Measurements from ENCODE around the gene HEATR5A. TPM values are rescaled to one million over a fixed set of nuclear protein-coding genes. Genes with fewer than 3 reads are reported as not detected.
A peak's percentile ranks its signal among the peaks of the same experiment; 100 is the strongest.
"Not testable (repeated sequence)": the region's sequence is repeated elsewhere in the genome, so short reads cannot be mapped to it uniquely, and the experiment has no call there.

The HEATR5A gene
- total and polyA plus RNA-seq, 5 experiments from 2014 or later = 4.0 to 13.8 (median 5.9) TPM

- ATAC-seq (no peak), DNase-seq (no peak)
- no peaks in the 10 kb centered on the region for H3K9me3 Mint-ChIP-seq
- no peak overlapping the region for H3K4me3 Mint-ChIP-seq
- no peak overlapping the region for H3K27ac Mint-ChIP-seq
- no peaks in the 10 kb centered on the region for H3K27me3 Mint-ChIP-seq
- POLR2A ChIA-PET = no interaction called here
- peaks cover 0 to 3% (median 0%) of the 10 kb centered on the region in 4 donors for H3K4me1 Mint-ChIP-seq
- peaks cover 0 to 45% (median 14%) of the 10 kb centered on the region in 3 donors for H3K36me3 Mint-ChIP-seq
These were observed 20.2 kb downstream of the HEATR5A start for GRCh38 chr14:31400031-31400638.

GRCh38 chr14:31395572-31396205, 24.7 kb downstream of the HEATR5A start:
- DNase-seq = no peak
- POLR2A ChIA-PET = no interaction called here
- peaks cover 0 to 42% (median 11%) of the 10 kb centered on the region in 3 donors for H3K36me3 Mint-ChIP-seq
- H3K27ac Mint-ChIP-seq = no peak overlapping the region
- H3K4me3 Mint-ChIP-seq = no peak overlapping the region
- ATAC-seq = no peak
- no peaks in the 10 kb centered on the region for H3K27me3 Mint-ChIP-seq
- H3K9me3 Mint-ChIP-seq = no peaks in the 10 kb centered on the region
- H3K4me1 Mint-ChIP-seq = peaks cover 0 to 6% (median 0%) of the 10 kb centered on the region in 4 donors

- Mint-ChIP-seq H3K4me1 (peaks cover 0 to 6% (median 0%) of the 10 kb centered on the region in 4 donors), H3K4me3 (no peak overlapping the region), H3K9me3 (no peaks in the 10 kb centered on the region), H3K36me3 (peaks cover 0 to 42% (median 8%) of the 10 kb centered on the region in 3 donors), H3K27me3 (no peaks in the 10 kb centered on the region), H3K27ac (no peak overlapping the region)
- DNase-seq = no peak
- POLR2A ChIA-PET = no interaction called here
- ATAC-seq = no peak
These were observed 25.2 kb downstream of the HEATR5A start for GRCh38 chr14:31395119-31395518.

- Mint-ChIP-seq H3K9me3 (no peaks in the 10 kb centered on the region), H3K27me3 (no peaks in the 10 kb centered on the region), H3K4me1 (peaks cover 0 to 6% (median 0%) of the 10 kb centered on the region in 4 donors), H3K4me3 (no peak overlapping the region), H3K36me3 (peaks cover 0 to 19% (median 3%) of the 10 kb centered on the region in 3 donors), H3K27ac (no peak overlapping the region)
- ATAC-seq (no peak), DNase-seq (no peak)
- POLR2A ChIA-PET = no interaction called here
These were observed 28.3 kb downstream of the HEATR5A start for GRCh38 chr14:31391977-31392503.

GRCh38 chr14:31391473-31391872, 28.9 kb downstream of the HEATR5A start:
- POLR2A ChIA-PET = no interaction called here
- H3K27ac Mint-ChIP-seq = no peak overlapping the region
- no peaks in the 10 kb centered on the region for H3K27me3 Mint-ChIP-seq
- H3K36me3 Mint-ChIP-seq = peaks cover 0 to 21% (median 3%) of the 10 kb centered on the region in 3 donors
- H3K4me3 Mint-ChIP-seq = no peak overlapping the region
- H3K9me3 Mint-ChIP-seq = no peaks in the 10 kb centered on the region
- H3K4me1 Mint-ChIP-seq = peaks cover 0 to 6% (median 0%) of the 10 kb centered on the region in 4 donors
- ATAC-seq = no peak
- no peak for DNase-seq

- no peak overlapping the region for H3K4me3 Mint-ChIP-seq
- POLR2A ChIA-PET = no interaction called here
- DNase-seq (no peak), ATAC-seq (no peak)
- H3K36me3 Mint-ChIP-seq = peaks cover 0 to 21% (median 7%) of the 10 kb centered on the region in 3 donors
- H3K27me3 Mint-ChIP-seq = no peaks in the 10 kb centered on the region
- H3K27ac Mint-ChIP-seq = peak overlapping the region in 1 of 10 donors; percentile 4
- no peaks in the 10 kb centered on the region for H3K9me3 Mint-ChIP-seq
- peaks cover 0 to 6% (median 0%) of the 10 kb centered on the region in 4 donors for H3K4me1 Mint-ChIP-seq
These were observed 30.4 kb downstream of the HEATR5A start for GRCh38 chr14:31389946-31390345.

GRCh38 chr14:31388687-31389413, 31.5 kb downstream of the HEATR5A start:
- Mint-ChIP-seq H3K4me3 (no peak overlapping the region), H3K27me3 (no peaks in the 10 kb centered on the region), H3K27ac (no peak overlapping the region), H3K9me3 (no peaks in the 10 kb centered on the region), H3K36me3 (peaks cover 0 to 20% (median 6%) of the 10 kb centered on the region in 3 donors), H3K4me1 (peaks cover 0 to 6% (median 0%) of the 10 kb centered on the region in 4 donors)
- POLR2A ChIA-PET = no interaction called here
- DNase-seq = no peak
- no peak for ATAC-seq

- peak overlapping the region in 1 of 10 donors; percentile 20 for H3K27ac Mint-ChIP-seq
- peaks cover 0 to 26% (median 6%) of the 10 kb centered on the region in 3 donors for H3K36me3 Mint-ChIP-seq
- no peaks in the 10 kb centered on the region for H3K9me3 Mint-ChIP-seq
- no peak for ATAC-seq
- no peaks in the 10 kb centered on the region for H3K27me3 Mint-ChIP-seq
- POLR2A ChIA-PET = interaction anchor here (0.7 kb wide), 1 partner anchor 39 kb away, joined by 4 read pairs; no protein-coding TSS in a partner anchor
- H3K4me1 Mint-ChIP-seq = peaks cover 0 to 4% (median 0%) of the 10 kb centered on the region in 4 donors
- DNase-seq = no peak
- H3K4me3 Mint-ChIP-seq = no peak overlapping the region
These were observed 33.3 kb downstream of the HEATR5A start for GRCh38 chr14:31387091-31387490.

- no peak for DNase-seq
- H3K36me3 Mint-ChIP-seq = peaks cover 0 to 32% (median 6%) of the 10 kb centered on the region in 3 donors
- POLR2A ChIA-PET = no interaction called here
These were observed 34.1 kb downstream of the HEATR5A start for GRCh38 chr14:31386271-31386670.

GRCh38 chr14:31382221-31382620, 38.1 kb downstream of the HEATR5A start:
- Mint-ChIP-seq H3K27ac (no peak overlapping the region), H3K9me3 (no peaks in the 10 kb centered on the region), H3K36me3 (peaks cover 0 to 51% (median 10%) of the 10 kb centered on the region in 3 donors), H3K27me3 (no peaks in the 10 kb centered on the region), H3K4me1 (peaks cover 0 to 6% (median 3%) of the 10 kb centered on the region in 4 donors), H3K4me3 (no peak overlapping the region)
- POLR2A ChIA-PET = no interaction called here
- ATAC-seq (no peak), DNase-seq (no peak)

More at GRCh38 chr14:31386271-31386670, 34.1 kb downstream of the HEATR5A start:
- no peak for ATAC-seq
- no peak overlapping the region for H3K27ac Mint-ChIP-seq
- no peaks in the 10 kb centered on the region for H3K4me1 Mint-ChIP-seq
- H3K27me3 Mint-ChIP-seq = no peaks in the 10 kb centered on the region
- H3K4me3 Mint-ChIP-seq = no peak overlapping the region
- no peaks in the 10 kb centered on the region for H3K9me3 Mint-ChIP-seq

- POLR2A ChIA-PET = no interaction called here
- Mint-ChIP-seq H3K4me1 (peaks cover 0 to 6% (median 3%) of the 10 kb centered on the region in 4 donors), H3K36me3 (peaks cover 0 to 63% (median 6%) of the 10 kb centered on the region in 3 donors), H3K27me3 (no peaks in the 10 kb centered on the region), H3K27ac (no peak overlapping the region), H3K4me3 (no peak overlapping the region), H3K9me3 (no peaks in the 10 kb centered on the region)
- ATAC-seq (no peak), DNase-seq (no peak)
These were observed 40.2 kb downstream of the HEATR5A start for GRCh38 chr14:31380106-31380505.

GRCh38 chr14:31379125-31379947, 41.0 kb downstream of the HEATR5A start:
- POLR2A ChIA-PET, DNase-seq, H3K27ac Mint-ChIP-seq, H3K27me3 Mint-ChIP-seq, H3K4me3 Mint-ChIP-seq, H3K4me1 Mint-ChIP-seq, ATAC-seq, H3K9me3 Mint-ChIP-seq: not testable (repeated sequence)
- H3K36me3 Mint-ChIP-seq = peaks cover 0 to 63% (median 10%) of the 10 kb centered on the region in 3 donors
